Hypothalamus (tissue), 51 donors: ENCODE measurements around the gene KRT38.
"Not testable (repeated sequence)": the region's sequence is repeated elsewhere in the genome, so short reads cannot be mapped to it uniquely, and the experiment has no call there.

Experiments
- DNase-seq, 51 donors: peaks; one replicate each; lab custom pipeline; 2025; lab: John Stamatoyannopoulos, UW

The KRT38 gene

GRCh38 chr17:41424111-41424635 is 16.6 kb downstream of the KRT38 start, which contains the start of gene KRT37:
KRT37 (minus strand) TSS chr17:41424585; CDS start chr17:41424523, 62 bp downstream.
- no peak for DNase-seq

- not testable (repeated sequence) for DNase-seq
These were observed 18.2 kb downstream of the KRT38 start for GRCh38 chr17:41422586-41422985.

- DNase-seq, result no peak
These were observed 19.2 kb downstream of the KRT38 start for GRCh38 chr17:41421617-41422016.

- no peak for DNase-seq
These were observed 19.7 kb downstream of the KRT38 start for GRCh38 chr17:41421116-41421515.

- DNase-seq, result no peak
These were observed 20.6 kb downstream of the KRT38 start for GRCh38 chr17:41420134-41420533.

GRCh38 chr17:41419716-41420115 is 21.1 kb downstream of the KRT38 start:
- no peak for DNase-seq

- no peak for DNase-seq
These were observed 22.5 kb downstream of the KRT38 start for GRCh38 chr17:41418116-41418860.

- DNase-seq, result no peak
These were observed 23.2 kb downstream of the KRT38 start for GRCh38 chr17:41417576-41418015.

GRCh38 chr17:41417127-41417526 is 23.7 kb downstream of the KRT38 start:
- DNase-seq, result no peak

GRCh38 chr17:41416479-41416878 is 24.3 kb downstream of the KRT38 start:
- no peak for DNase-seq

GRCh38 chr17:41415833-41416335 is 24.9 kb downstream of the KRT38 start:
- no peak for DNase-seq

GRCh38 chr17:41415411-41415810 is 25.4 kb downstream of the KRT38 start:
- DNase-seq, result no peak

GRCh38 chr17:41413982-41414381 is 26.8 kb downstream of the KRT38 start:
- DNase-seq, result no peak

- DNase-seq, result no peak
These were observed 27.3 kb downstream of the KRT38 start for GRCh38 chr17:41413353-41413957.

GRCh38 chr17:41411072-41411840 is 29.5 kb downstream of the KRT38 start:
- DNase-seq, result no peak

GRCh38 chr17:41407226-41407625 is 33.6 kb downstream of the KRT38 start:
- no peak for DNase-seq

- no peak for DNase-seq
These were observed 34.6 kb downstream of the KRT38 start for GRCh38 chr17:41406205-41406604.

GRCh38 chr17:41404024-41404671 is 36.6 kb downstream of the KRT38 start:
- no peak for DNase-seq

- DNase-seq, result no peak
These were observed 37.3 kb downstream of the KRT38 start for GRCh38 chr17:41403404-41404023.

- DNase-seq, result no peak
These were observed 38.6 kb downstream of the KRT38 start for GRCh38 chr17:41402161-41402560.
